Activated T-helper 17 cell treated with anti-CD3 and anti-CD28 coated beads, Interleukin-2, amount 50 U/mL, for 72 hours (primary cell): ENCODE measurements around the gene CDK16. TPM values are rescaled to one million over a fixed set of nuclear protein-coding genes. Genes with fewer than 3 reads are reported as not detected.
A peak's percentile ranks its signal among the peaks of the same experiment; 100 is the strongest.

Experiments
- ATAC-seq: fragments of 150-1000 bp; cut with Tn5 transposase; replicated peaks from 2 replicates; pipeline ENCODE4 v1.10.0; 2021; ENCODE audit warnings: mild to moderate bottlenecking, moderate library complexity
- H3K27ac Mint-ChIP-seq: one replicate; pipeline ENCODE4 v1.8.0; 2022; ENCODE audit warnings: mixed read lengths
- H3K27me3 Mint-ChIP-seq: one replicate; pipeline ENCODE4 v1.8.0; 2022; ENCODE audit warnings: mixed read lengths
- H3K36me3 Mint-ChIP-seq: one replicate; pipeline ENCODE4 v1.8.0; 2022; ENCODE audit warnings: low read depth, mild to moderate bottlenecking, mixed read lengths
- H3K4me1 Mint-ChIP-seq: one replicate; pipeline ENCODE4 v1.8.0; 2022; ENCODE audit warnings: mixed read lengths
- H3K4me3 Mint-ChIP-seq: one replicate; pipeline ENCODE4 v1.8.0; 2022; ENCODE audit warnings: mild to moderate bottlenecking, mixed read lengths
- H3K9me3 Mint-ChIP-seq: one replicate; pipeline ENCODE4 v1.8.0; 2022; ENCODE audit warnings: mixed read lengths
- total RNA-seq, 2 donors: library from RNA; stranded (reverse); gene quantifications; one replicate each; pipeline ENCODE4 v1.2.3, GENCODE V29; 2022

Gene CDK16
- total RNA-seq, 2 donors from 2014 or later = 58.3 to 71.5 TPM

- H3K4me3 Mint-ChIP-seq = no peak overlapping the region
- peaks cover 5% of the 10 kb centered on the region for H3K4me1 Mint-ChIP-seq
- H3K9me3 Mint-ChIP-seq = no peaks in the 10 kb centered on the region
- H3K27me3 Mint-ChIP-seq = no peaks in the 10 kb centered on the region
- no peak overlapping the region for H3K27ac Mint-ChIP-seq
- peaks cover 97% of the 10 kb centered on the region for H3K36me3 Mint-ChIP-seq
- ATAC-seq = no peak
Observed at GRCh38 chrX:47209508-47210238, 8.8 kb upstream of the CDK16 start.

- peaks cover 1% of the 10 kb centered on the region for H3K4me1 Mint-ChIP-seq
- no peak overlapping the region for H3K27ac Mint-ChIP-seq
- no peak for ATAC-seq
- no peak overlapping the region for H3K4me3 Mint-ChIP-seq
- no peaks in the 10 kb centered on the region for H3K9me3 Mint-ChIP-seq
- H3K36me3 Mint-ChIP-seq = peaks cover 96% of the 10 kb centered on the region
- H3K27me3 Mint-ChIP-seq = no peaks in the 10 kb centered on the region
Observed at GRCh38 chrX:47210661-47211425, 7.6 kb upstream of the CDK16 start.

- no peaks in the 10 kb centered on the region for H3K27me3 Mint-ChIP-seq
- peak overlapping the region; percentile 45 for H3K27ac Mint-ChIP-seq
- peaks cover 17% of the 10 kb centered on the region for H3K4me1 Mint-ChIP-seq
- no peak overlapping the region for H3K4me3 Mint-ChIP-seq
- ATAC-seq = no peak
- H3K9me3 Mint-ChIP-seq = no peaks in the 10 kb centered on the region
- peaks cover 92% of the 10 kb centered on the region for H3K36me3 Mint-ChIP-seq
Observed at GRCh38 chrX:47212381-47213293, 5.8 kb upstream of the CDK16 start.

GRCh38 chrX:47214435-47215077 lies 3.9 kb upstream of the CDK16 start:
- Mint-ChIP-seq H3K36me3 (peaks cover 92% of the 10 kb centered on the region), H3K4me3 (no peak overlapping the region), H3K4me1 (peaks cover 21% of the 10 kb centered on the region), H3K27me3 (no peaks in the 10 kb centered on the region), H3K9me3 (no peaks in the 10 kb centered on the region), H3K27ac (no peak overlapping the region)
- no peak for ATAC-seq

GRCh38 chrX:47215291-47215900 lies 3.1 kb upstream of the CDK16 start:
- Mint-ChIP-seq H3K4me1 (peaks cover 29% of the 10 kb centered on the region), H3K27me3 (no peaks in the 10 kb centered on the region), H3K9me3 (no peaks in the 10 kb centered on the region), H3K27ac (no peak overlapping the region), H3K36me3 (peaks cover 92% of the 10 kb centered on the region), H3K4me3 (no peak overlapping the region)
- no peak for ATAC-seq

- Mint-ChIP-seq H3K9me3 (no peaks in the 10 kb centered on the region), H3K4me1 (peaks cover 36% of the 10 kb centered on the region), H3K27me3 (no peaks in the 10 kb centered on the region), H3K27ac (peak overlapping the region; percentile 97), H3K4me3 (peak overlapping the region; percentile 89), H3K36me3 (peaks cover 92% of the 10 kb centered on the region)
- no peak for ATAC-seq
Observed at GRCh38 chrX:47216393-47216925, 2.0 kb upstream of the CDK16 start.

GRCh38 chrX:47217121-47217851 lies 1.2 kb upstream of the CDK16 start:
- peak; percentile 41 for ATAC-seq
- peak overlapping the region; percentile 89 for H3K4me3 Mint-ChIP-seq
- no peaks in the 10 kb centered on the region for H3K9me3 Mint-ChIP-seq
- peaks cover 91% of the 10 kb centered on the region for H3K36me3 Mint-ChIP-seq
- H3K27ac Mint-ChIP-seq = peak overlapping the region; percentile 97
- peaks cover 36% of the 10 kb centered on the region for H3K4me1 Mint-ChIP-seq
- H3K27me3 Mint-ChIP-seq = no peaks in the 10 kb centered on the region

GRCh38 chrX:47217852-47218279 lies 615 bp upstream of the CDK16 start:
- Mint-ChIP-seq H3K4me1 (peaks cover 36% of the 10 kb centered on the region), H3K36me3 (peaks cover 88% of the 10 kb centered on the region), H3K4me3 (peak overlapping the region; percentile 89), H3K9me3 (no peaks in the 10 kb centered on the region), H3K27ac (peak overlapping the region; percentile 97), H3K27me3 (no peaks in the 10 kb centered on the region)
- peak; percentile 87 for ATAC-seq

GRCh38 chrX:47218920-47219815 lies 687 bp downstream of the CDK16 start:
- H3K4me1 Mint-ChIP-seq = peaks cover 36% of the 10 kb centered on the region
- no peaks in the 10 kb centered on the region for H3K9me3 Mint-ChIP-seq
- peaks cover 86% of the 10 kb centered on the region for H3K36me3 Mint-ChIP-seq
- peak overlapping the region; percentile 89 for H3K4me3 Mint-ChIP-seq
- ATAC-seq = no peak
- peak overlapping the region; percentile 97 for H3K27ac Mint-ChIP-seq
- H3K27me3 Mint-ChIP-seq = no peaks in the 10 kb centered on the region

- Mint-ChIP-seq H3K27ac (no peak overlapping the region), H3K36me3 (peaks cover 88% of the 10 kb centered on the region), H3K9me3 (no peaks in the 10 kb centered on the region), H3K4me3 (no peak overlapping the region), H3K4me1 (peaks cover 26% of the 10 kb centered on the region), H3K27me3 (no peaks in the 10 kb centered on the region)
- ATAC-seq = no peak
Observed at GRCh38 chrX:47221756-47222155, 3.3 kb downstream of the CDK16 start.

GRCh38 chrX:47222751-47223350 lies 4.4 kb downstream of the CDK16 start:
- ATAC-seq = no peak
- no peaks in the 10 kb centered on the region for H3K27me3 Mint-ChIP-seq

More at GRCh38 chrX:47222751-47223350, 4.4 kb downstream of the CDK16 start:
- no peak overlapping the region for H3K4me3 Mint-ChIP-seq
- H3K27ac Mint-ChIP-seq = no peak overlapping the region
- peaks cover 86% of the 10 kb centered on the region for H3K36me3 Mint-ChIP-seq
- H3K4me1 Mint-ChIP-seq = peaks cover 19% of the 10 kb centered on the region
- H3K9me3 Mint-ChIP-seq = no peaks in the 10 kb centered on the region
